Measurements from ENCODE around the gene SERGEF.

SERGEF gene

DNA sequence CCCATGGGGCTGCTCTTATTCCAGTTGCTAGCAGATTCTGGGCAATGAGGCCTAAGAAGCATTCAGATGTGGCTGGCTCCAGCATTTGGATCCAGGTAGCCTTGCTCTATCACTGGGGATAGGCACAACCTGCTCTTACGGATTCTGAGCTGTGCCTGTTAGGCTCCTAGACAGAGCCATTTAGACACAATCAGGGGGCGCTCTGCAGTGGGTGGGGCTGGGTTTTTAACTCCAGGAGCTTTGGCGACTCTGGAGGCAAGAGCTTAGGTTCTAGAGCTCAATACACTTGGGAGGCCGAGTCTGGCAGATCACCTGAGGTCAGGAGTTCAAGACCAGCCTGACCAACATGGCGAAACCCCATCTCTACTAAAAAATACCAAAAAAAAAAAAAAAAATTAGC lies 246.3 kb downstream of the SERGEF start:
- DNase-seq: no peak

DNA sequence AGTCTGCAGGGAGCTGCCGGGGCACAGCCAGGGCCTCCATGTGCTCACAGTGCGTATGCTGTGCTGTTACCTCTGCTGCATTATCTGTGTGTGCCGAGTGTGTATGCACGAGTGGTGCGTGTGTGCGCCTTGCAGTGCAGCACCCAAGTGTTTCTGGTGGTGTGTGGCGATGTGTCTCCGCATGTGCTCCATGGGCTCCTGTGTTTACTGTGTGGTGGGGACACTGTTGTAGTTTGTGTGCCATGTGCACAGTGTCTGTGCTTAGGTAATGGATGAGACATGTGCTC lies 246.8 kb downstream of the SERGEF start:
- no peak for DNase-seq

DNA sequence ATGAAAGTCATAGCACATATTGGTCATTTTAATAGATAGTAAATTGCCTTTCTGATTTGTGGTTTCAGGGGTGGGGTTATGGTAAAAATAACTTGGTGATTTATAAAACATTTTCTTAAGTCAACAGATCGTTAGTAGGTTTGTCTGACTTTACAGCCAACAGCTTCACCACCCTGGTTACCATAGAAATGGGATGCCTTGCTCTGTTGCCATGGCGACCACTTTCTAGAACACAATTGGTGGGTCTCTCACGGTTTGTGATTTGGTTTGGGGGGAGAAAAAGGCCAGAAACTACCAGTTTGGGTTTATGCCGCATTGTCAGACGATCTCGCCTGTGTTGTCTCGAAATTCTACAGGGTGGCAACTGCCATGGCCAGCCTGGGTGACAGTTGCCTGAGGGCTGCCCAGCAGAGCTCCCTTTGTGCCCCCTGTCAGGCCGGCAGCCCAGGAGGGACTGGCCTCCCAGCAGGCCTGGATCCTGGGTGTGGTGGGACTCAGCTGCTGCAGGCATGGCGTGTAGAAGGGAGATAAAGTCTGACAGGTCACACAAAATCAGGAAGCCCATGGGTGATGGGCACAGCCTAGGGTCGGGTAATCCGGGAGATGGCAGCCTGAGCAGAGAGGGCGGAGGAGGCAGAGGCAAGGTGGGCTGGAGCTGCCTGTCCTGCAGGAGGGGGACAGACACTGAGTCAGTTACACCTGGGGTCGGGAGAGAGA lies 247.3 kb downstream of the SERGEF start:
- DNase-seq: no peak

DNA sequence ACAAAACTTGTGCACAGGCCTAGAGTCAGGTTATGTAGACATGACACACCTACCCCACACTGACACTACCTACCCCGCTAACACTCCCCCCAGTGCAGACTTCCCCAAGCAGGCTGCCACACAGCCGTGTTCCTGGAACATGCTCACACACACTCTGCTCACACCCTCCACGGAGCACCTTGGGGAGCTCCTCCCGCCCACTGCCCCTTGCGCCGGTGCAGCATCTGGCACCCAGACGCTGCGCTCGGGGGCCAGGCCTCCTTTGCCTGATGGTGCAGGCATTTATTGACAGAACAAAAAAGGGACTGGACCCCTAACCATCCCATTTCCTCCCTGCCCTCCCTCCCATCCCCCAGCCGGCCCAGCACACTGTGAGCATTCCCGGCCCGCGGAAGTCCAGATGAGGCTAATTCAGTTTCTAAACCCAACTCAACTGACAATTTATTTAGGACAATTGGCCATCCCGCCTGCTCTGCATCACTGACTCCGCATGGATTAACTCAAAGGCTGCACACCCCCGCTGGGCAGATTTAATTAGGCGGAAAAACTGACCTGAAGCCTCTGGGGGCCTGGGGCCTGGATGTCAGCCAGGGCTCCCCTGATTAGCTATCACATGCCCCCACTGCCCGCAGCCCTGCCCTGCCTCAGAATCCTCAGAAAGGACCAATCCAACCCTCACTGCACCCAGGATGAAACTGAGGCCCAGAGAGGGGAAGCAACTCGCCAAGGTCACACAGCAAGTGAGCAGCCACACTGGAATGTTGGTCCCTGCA lies 248.2 kb downstream of the SERGEF start:
- DNase-seq: no peak

DNA sequence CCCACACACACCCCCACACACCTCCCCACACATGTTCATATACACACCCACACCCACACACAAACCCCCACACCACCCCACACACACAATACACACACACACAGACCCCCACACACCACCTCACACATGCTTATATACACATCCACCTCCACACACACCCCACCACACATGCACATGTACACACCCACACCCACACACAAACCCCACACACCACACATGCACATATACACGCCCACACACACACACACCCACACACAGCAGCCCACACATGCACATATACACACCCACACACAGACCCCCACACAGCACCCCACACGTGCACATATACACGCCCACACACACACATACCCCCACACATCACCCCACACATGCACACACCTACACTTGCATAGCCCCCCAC lies 249.1 kb downstream of the SERGEF start:
- DNase-seq: no peak

DNA sequence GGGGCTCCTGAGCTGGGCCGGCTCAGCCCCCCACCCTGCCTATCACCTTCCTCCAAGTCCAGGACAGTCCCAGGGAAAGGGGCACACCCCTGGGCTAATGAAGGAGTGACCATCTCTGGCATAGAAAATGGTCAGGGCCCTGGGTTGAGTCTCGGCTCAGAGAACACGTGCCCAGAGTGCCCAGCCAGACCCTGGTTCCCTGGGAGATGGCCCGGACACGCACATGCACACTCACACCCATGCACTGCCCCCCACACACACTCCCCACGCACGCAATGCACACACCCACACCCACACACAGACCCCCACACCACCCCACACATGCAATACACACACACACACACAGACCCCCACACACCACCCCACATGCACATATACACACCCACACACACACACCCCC lies 249.6 kb downstream of the SERGEF start:
- no peak for DNase-seq

DNA sequence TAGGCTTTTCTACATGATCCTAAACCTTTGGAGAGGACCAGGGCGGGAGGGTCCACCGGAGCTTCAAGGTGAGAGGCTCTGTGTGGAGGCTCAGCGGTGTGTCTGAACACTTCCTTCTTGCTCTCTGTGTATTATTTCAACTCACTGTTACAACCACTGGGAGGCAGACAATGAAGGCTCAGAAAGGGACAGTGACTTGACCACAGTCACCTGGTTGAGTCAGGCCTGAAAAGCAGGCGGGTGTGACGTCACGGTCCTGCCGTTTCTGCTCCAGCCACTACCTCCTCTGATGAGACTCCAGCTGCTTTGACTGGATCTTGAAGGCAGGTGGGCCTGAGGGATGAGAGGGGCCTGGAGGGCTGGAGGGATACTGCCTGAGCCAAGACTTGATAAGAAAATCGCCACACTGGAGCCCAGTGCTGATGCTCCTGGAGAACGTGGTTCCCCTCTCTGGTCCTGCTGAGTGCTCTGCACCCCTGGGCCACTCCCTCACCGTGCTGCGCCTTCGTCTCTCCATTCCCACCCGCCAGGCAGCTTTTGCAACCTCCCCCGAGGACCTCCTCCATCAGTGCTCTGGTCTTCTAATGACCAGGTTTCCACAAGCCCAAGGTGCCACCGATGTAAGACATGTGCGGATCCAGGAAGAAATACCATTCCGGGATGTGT lies 250.4 kb downstream of the SERGEF start:
- no peak for DNase-seq

DNA sequence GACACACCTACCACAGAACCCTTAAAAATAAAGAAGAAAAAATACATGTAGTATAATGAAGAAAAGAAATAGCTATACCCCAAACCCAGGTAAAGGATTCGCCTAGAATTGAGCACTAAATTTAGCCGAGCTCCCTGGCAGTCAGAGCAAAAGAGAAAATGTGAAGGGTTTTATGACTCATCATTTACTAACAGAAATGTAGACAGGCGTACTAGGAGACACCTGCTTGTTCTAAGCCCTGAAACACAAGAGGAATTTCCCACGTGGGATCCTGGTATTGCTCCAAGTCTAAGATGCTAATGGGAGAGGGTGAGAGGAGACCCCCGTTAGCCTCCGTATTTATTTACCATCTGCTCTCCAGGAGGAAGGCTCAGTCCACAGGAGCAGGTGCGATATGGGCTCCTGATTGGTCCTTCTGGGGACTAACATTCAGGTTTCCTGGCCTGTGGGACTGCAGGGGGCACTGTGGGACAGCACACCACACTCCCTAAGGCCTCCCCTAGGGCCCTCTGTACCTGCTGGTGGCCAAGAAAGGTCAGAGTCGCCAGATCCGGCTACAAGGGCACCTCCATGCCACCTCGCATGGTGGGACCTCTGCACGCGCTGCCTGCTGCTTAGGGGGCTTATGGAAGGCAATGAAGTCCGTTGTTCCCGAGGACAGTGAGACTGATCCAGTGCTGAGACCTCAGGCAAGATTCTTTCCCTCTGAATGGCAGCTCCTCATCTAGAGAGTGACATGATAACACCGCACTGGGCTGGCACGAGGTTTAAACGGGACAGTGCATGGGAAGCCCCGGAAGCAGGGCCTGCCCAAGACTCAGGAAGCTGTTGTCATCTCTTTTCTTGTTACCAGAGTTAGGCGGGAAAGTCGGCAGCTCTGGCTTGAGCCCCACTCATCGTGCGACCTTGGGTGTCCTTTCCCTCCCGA lies 252.5 kb downstream of the SERGEF start:
- peak; percentile 23 for DNase-seq

DNA sequence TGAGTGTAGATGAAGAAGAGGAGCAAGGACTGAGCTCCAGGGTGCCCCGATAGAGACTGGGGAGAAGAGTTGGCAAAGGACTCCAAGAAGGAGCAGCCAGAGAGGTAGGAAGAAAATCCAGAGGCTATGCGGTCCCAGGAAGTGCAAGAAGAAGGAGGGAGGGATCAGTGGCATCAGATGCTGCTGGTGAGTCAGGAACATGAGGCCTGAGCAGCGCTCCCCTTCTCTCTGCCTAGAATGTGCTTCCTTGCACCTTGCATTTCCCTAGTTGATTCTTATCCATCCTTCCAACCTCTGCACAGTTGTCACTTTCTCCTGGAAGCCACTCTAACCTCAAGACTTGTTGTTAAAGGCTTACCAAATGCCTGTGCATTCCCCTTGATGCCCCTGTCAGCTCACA lies 257.0 kb downstream of the SERGEF start:
- no peak for DNase-seq

DNA sequence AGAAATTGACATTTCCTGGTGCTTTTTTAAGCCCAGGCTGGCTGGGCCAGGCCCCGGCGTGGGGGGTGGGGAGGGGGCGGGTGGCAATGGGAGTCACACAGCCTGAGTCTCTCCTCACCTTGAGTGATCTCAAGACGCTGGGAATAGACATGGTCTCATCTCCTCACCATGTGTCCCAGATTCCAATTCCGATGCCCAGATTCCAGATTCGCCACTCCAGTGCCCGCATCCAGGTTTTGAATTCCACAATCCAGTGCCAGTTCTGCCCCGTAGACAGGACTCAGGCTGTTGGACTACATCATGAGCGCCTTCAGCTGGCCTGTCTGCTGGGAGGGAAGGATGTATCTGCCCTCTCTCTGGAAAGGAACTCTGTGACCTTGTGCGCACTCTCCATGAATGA lies 259.2 kb downstream of the SERGEF start:
- DNase-seq: no peak

DNA sequence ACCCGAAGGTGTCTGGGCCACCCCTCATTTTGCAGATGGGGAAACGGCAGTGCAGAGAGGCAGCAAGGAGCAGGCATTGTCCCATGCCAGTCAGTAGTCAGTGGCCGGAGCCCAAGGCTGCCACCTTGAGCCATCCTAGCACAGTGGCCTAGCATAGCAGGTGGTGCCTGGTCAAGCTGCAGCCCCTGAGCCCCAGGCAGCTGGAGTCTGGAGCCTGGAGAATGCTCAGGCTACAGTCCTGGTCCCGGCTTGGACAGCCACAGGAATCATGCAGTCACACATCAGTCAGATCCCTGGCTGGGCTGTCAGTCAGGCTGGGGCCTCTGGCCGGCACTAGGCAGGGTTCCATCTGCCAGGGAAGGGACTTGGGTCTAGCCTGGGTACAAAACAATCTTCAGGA lies 259.7 kb downstream of the SERGEF start:
- no peak for DNase-seq

DNA sequence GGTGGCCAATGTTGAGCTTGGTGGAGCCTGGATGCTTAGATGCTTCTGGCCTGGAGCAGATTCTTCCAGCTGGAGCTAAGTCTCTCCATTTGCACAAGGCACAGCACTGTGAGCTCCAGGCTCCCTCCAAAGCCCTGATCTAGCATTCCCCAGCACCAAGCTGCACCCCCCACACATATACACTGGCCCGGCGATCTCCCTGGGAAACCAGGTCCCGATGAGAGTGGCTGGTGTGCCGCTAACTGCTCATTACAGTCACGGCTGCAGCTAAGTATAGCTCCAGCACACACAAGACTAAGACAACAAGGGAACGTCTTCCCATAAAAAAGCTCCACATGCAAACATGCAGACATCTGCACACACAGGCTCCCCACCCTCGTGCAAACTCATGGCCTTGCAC lies 260.7 kb downstream of the SERGEF start:
- DNase-seq: no peak

DNA sequence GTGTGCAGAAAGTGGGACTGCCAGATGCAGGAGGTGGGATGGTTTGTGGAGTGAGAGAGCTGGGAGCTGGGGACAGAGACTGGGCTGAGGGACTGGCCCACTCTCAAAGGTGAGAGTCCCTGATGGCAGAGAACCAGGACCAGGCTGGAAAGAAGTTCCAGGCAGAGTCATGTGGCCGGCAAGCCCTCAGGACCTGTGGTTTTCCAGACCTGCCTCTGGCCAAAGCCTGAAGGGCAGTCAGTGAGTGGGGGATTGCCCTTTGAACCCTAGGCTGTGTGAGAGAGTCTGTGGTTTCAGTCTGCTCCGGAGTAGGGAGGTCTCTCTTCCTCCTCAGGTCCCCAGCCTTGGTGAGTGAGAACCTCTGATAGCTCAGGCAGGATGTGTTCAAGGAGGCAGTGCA lies 261.3 kb downstream of the SERGEF start:
- no peak for DNase-seq

DNA sequence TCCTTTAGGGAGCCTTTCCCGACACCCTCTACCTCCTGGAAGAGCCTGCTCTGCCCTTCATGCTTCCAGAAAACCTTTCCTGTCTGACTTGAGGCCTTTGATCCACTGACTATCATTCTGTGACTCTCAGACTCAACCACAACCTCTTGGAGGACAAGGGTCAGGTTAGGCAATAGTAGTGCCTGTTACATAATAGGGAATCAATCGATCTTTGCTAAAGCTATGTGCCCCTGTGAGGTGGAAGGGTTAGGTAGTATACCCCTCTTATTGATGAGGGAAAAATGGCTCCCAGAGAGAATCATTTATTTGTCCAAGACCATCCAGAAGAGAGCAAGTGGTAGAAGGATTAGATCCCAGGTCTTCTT lies 262.1 kb downstream of the SERGEF start:
- DNase-seq: no peak

DNA sequence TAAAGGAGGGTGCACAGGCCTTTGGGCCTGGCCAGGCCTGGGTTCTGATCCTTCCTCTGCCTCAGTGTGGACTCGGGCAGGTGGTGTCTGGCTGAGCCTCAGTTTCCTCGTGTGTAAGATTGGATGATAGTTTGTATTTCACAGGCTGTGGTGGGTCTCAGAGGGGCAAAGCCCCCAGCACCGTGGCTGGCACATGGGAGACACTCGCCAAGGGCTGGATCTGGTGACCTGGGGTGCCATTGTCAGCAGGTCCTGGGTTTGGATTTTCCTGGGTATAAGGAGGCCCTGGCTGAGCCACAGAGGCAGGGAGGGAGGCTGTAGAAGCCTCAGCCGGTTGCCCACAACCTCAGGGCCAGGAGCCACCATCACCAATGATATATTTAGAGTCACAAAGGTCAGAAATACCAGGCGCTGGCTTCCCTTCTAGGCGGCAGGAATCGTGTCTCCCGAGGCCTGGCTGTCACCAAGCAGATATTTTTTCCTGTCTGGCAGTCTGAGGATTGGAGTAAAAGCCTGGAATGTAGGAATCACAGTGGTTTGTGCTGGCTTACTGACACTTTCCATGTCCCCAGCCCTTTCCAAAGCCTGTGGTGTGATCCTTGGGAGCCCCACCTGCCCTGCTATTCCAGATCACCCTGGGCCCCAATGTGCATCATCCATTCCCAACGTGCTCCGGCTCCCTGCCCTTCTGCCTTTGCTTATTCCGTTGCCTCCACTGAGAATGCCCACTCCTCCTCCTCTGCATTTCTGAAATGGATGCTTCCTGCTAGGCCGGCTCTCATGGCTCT lies 262.6 kb downstream of the SERGEF start:
- DNase-seq: no peak

DNA sequence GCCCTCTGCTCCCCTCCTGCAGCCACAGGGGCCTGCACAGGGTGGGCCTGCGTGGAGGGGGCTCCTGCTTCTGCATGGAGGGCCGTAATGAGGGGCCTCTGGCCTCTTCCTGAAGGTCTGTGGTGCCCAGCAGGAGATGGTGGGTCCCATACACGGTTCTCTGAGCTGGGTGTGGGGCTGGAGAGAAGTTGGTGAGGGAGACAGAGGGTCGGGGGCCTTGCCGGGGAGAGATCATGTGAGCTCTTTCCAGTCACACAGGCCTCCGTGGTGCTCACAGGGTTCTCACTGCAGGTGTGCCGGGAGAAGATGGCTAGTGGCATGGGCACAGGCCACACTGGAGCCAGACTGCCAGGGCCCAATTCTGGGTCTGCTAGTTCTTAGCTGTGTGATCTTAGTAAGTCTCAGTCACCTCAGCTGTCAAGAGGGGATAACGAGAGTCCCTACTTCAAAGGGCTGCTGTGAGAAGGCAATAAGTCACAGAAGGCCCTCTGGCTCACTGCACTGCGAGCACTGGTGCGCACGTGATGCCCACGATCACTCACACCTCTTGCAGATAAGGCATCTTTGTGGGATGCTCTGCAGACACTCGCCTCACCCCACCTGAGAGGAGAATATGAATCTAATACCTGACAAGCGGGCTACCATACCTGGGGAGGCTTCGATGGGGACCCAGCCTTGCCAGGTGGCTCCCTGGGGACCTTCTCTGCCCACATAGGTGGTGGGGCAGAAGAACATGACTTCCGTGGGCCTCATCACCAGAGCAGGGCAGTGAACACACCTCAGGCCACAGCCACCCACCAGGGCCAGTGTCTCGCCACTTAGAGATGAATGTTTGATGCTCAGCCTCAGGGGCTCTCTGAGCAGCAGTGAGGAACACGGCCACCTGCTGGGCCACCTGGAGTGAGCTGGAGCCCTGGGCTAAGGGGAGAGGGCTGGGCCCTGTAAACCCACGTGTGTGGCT lies 263.8 kb downstream of the SERGEF start:
- no peak for DNase-seq

DNA sequence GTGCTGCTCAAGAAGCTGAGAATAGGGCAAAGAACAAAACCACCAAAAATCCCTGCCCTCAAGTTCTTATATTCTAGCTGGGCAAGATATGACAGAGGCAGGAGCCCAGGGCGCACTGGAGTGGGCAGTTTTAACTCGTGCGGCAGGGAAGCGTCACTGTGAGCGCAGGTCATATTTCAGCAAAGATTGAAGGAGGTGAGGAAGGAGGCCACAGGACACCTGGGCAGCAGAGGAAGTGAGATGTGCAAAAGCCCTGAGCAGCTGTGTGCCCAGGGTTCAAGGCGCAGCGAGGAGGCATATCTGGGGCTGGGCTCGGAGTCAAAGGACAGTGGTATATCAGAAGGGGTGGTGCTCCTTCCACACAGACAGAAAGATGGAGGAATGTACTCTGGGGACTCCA lies 264.8 kb downstream of the SERGEF start:
- no peak for DNase-seq

DNA sequence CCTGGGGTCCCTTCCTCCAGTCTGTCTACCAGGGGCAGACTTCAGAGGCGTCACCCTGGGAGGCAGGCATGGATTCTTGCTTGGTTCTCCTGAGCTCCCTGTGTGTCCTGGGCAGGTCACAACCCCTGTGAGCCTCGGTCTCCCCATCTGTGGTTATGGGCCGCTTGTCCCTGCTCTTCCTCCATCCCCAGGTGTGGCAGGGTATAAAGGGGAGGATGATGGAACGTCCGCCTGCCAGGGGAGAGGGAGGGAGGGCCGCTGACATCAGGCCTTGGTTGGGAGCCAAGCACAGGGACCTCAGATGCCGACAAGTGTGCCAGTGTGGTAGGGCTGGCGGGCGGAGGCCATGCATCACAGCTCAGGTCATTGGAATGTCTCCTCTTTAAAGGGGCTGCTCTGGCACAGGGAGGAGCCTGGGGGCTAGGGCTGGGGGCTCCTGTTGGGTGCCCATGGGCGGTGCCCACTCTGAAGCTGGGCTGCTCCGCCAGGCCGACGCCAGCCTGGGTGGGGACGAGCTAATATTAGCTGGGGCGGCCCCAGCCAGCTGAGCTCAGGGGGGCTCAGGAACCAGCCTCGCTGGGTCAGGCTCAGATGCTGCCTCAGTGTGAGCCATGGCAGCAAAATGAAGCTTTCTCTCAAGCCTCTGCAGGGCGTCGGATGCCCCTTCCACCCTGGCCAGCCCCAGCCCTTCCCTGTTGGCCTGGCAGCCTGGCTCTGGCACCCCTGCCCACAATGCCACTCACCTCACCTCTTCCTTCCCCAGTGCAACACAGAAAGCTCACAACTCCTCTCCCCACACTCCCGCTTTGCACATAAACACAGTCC lies 265.5 kb downstream of the SERGEF start:
- no peak for DNase-seq

DNA sequence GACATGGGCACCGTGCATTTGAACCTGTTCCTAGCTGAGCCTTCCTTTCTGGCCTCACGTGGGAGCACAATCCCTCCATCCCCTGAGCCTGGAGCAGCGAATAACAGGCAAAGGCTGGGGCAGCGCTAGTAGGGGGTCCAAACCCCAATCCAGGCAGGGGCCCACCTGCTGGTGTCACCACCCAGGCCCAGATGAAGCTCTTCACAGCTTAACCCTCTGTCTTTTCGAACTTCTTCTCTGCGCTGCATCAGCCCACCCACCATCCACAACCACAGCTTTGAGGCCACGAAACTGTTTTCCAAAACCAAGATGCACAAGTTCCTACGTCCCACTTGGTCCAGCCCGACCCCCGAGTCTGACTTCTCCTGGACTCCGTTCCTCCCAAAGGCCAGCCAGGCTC lies 266.8 kb downstream of the SERGEF start:
- DNase-seq: no peak

DNA sequence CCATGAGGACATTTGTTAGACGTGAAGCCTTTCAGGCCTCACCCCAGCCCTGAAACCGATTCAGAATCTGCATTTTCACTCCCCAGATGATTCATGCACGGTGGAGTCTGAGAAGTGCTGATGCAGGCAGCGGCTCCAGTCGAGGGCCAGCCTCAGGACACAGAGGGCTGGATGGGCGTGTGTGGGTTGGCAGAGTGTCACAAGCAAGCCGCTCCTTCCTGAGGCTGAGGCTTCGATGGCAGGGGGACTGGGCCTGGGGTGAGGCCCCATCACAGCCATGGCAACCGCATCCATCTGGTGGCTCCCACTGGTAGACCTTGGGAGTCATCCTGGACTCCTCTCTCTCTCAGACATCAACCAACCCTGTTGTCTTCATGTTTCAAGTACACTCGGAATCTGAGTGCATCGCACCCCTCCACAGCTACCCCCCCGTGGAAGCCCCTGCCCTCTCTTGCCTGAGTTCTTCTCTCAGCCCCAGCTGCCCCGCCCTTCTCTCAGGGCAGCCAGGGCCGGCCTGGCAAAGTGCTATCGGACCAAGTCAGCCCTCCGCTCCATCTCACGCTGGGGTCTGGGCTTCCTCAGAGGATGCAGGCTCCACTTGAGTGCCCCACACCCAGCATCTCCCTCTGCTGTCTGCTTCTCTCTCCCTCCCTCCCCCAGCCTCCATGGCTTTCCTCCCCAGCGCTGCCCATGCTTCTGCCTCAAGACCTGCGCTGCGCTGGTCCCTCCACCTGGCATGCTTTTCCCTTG lies 267.6 kb downstream of the SERGEF start:
- DNase-seq: no peak
